HG03558 (cell line): ENCODE data around the gene ST6GAL1.
"Not testable (repeated sequence)": the region's sequence is repeated elsewhere in the genome, so short reads cannot be mapped to it uniquely, and the experiment has no call there.

Experiments used
- ATAC-seq: cut with Tn5 transposase; IDR thresholded peaks from one replicate; pipeline ENCODE4 v1.9.1; 2021; ENCODE audit warnings: moderate number of reproducible peaks; ENCODE audit not compliant: unreplicated experiment; ENCODE audit errors: extremely low read depth

The ST6GAL1 gene

DNA sequence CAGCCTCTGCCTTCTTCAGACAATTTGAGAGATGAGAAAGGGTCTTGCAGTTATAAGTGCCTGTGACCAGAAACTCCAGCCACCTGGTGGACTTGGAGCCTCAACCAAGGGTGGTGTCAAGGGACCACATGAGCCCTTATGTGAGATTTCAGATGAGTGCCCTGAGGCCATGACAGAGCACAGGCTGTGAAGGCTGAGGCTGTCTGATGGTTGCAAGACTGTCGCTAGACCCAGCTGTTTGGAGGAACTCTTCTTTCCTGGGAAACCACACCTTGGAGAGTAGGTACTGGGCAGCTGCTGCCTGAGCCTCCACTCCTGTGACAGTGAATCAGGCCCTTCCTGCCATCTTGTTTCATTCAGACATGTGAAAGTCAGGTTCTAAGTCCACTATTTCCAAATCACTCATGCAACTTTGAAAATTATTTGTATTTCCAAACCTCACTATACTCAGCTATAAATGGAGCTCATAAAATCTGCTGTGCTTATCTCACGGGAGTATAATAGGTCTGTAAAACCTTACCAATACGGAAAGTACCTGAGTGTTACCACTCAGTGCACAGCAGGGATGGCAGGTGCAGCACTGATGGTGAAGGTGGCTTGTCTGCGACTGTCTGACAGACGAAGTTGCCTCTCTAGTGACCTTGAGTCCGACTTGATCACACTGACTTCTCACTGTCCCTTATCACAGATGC lies 109.5 kb downstream of the ST6GAL1 start:
- no peak for ATAC-seq

DNA sequence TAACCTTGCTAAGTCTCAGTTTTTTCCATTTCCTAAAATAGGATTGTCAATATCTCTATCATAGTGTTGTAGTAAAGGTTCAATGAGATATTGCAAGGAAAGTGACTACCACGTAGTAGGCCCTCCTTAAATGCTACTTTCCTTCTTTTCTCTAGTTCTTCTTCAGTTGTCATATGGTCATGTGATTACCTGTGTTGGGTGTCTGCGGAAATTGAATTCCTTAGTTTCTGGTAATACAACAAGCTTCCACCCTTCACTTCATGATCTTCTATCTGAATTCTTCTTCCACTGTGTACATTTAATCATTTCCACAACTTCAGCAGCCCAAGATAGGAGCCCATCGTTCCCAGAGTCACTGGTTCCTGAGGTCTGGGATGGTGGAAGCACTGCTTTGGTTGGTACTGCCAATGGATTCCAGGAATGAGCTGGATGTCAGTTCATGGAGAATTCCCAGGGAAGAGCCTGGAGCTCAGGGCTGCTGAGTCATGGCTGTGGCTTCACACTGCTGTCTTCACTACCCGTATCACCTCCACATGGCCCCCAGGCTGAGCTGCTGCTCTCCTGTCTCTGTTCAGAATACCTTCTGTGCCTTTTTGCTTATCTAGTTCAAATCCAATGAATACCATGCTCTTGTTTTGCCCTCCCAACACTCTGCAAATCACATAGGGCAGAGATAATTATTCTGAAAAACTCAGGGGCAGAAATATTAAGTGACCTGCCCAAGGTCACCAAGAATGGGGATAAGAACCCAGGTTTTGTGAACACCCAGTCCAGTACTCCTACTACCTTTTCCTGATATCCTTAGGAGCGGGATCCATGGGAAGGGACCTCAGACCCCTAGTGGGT lies 110.4 kb downstream of the ST6GAL1 start:
- no peak for ATAC-seq

DNA sequence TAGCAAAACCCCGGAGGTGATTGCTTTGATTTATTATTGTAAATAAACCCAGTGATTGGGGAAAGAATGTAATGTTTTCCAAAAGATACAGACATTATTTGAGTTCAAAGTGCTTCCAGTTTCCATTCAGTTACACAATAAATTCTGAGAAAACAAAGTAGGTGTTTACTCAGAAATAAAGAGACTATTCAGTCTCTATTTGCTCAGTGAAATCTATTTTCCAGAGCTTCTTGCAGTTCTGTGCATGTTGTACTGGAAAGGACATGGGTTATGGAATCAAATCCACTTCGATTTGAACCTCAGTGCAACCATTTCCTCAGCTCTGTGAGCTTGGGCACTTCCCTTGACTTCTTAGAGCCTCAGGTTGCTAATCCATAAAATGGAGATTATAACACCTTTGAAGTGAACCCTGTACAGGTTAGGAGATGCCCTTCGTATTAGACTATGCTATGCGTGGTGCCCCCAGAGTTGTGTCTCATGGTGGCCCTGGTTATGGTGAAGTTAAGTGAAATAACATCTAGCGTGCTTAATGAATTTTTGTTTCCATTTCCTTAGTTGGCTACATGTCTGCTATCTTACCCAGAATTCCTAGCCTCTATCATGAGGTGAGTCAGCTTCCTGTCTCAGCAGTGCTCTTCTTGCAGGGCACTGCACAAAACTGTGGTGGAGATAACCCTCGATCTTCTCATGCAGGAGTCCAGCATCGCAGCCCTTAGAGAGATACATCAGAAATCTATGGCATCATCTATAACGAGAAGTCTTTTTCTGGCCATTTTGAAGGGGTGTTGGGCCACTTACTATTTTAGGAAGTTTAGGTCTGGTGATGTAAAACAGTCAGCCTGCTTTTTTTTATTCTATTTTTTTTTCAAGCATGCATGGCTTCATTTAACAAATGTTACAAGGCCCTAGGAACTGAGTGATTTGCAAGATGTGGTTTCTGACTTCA lies 111.3 kb downstream of the ST6GAL1 start:
- ATAC-seq, result peak; percentile 33

DNA sequence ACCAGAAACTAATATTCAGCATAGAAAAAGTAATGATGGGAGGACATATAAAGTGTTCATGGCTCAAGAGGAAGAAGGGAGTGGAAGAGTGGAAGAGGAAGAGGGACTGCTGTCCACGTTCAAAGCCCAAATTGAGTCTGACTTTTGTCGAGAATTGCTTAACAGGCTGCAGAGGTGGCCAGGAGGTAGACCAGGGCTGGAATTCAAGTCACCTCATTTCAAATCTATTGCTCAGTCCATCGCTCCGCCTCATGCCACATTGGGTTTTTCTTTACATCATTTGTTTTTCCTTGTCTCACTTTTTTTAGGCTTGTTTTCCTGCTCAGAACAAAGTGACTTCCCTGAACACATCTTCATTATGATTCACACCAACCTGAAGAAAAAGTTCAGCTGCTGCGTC lies 112.0 kb downstream of the ST6GAL1 start:
- no peak for ATAC-seq

DNA sequence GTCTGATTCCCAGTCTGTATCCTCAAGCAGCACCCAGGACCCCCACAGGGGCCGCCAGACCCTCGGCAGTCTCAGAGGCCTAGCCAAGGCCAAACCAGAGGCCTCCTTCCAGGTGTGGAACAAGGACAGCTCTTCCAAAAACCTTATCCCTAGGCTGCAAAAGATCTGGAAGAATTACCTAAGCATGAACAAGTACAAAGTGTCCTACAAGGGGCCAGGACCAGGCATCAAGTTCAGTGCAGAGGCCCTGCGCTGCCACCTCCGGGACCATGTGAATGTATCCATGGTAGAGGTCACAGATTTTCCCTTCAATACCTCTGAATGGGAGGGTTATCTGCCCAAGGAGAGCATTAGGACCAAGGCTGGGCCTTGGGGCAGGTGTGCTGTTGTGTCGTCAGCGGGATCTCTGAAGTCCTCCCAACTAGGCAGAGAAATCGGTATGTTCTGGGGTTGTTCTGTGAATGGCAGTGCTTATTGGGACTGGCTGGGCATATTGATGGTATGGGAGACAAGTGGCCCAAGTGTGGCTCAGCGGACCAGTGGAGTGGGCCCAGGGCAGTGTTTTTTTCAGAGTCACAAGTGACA lies 112.6 kb downstream of the ST6GAL1 start:
- no peak for ATAC-seq

DNA sequence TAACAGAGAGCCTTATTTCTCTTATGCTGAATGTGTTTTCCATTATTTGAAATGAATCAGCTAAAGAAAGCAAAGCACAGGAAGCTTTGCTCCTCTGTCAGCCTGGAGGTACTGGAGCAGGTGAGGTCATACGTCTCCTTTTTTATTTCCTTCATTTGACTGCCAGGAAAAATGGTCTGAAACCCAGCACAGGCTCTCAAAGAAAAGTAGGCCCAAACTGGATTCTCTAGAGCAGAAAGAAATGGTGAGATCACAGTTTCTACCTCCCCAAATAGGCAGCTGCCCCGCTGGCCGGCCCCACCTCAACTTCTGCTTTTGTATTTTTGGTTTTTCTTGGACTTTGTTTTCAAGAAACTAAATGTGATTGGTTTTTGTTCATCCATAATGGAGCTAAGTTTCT lies 113.9 kb downstream of the ST6GAL1 start:
- ATAC-seq, result peak; percentile 39

DNA sequence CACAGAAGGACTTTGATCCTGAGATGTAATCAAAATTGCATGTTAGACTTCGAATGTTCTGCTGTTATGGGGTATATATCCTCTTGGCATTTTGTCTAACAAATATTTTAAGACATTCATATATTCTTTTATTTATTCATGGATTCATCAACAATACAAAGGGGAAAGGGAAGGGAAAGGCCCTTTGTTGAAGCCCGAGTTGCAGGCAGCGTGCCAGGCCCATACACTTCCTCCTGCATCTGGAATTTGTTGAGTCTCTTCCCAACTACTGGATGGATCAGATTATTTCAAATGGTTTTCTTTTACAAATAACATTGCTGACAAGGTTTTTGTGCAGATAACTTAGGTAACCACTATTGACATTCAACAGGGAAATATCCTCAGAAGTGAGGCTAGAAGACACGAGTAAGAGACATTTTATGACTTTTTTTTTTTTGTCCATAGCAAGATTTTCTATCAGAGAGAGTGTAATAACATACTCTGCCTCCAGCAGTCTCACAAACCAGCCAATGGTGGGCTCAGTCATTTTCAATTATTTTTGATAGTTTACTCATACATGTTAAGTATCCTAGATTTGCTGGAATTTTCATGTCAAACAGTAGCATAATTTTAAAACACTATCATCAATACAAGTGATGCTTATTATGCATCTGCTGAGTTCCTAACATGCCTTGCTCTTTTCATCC lies 114.7 kb downstream of the ST6GAL1 start:
- no peak for ATAC-seq

DNA sequence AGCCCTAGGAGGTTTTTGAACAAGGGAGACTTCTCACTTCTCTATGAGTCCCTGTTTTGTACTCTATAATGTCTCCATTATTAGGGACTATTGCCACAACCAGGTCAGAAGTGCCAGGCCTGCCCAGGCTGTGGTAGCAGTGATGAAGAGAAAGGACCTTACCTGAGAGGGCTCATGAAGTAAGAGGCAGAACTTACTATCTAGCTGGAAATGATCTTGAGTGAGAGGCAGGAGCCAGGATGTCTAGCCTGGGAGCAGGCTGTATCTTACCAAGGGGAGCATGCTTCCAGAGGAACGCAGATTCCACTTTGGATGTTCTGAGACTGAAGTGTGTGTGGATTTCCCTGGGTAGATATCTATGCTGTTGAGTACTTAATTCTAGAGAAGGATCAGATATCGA lies 115.7 kb downstream of the ST6GAL1 start:
- no peak for ATAC-seq

DNA sequence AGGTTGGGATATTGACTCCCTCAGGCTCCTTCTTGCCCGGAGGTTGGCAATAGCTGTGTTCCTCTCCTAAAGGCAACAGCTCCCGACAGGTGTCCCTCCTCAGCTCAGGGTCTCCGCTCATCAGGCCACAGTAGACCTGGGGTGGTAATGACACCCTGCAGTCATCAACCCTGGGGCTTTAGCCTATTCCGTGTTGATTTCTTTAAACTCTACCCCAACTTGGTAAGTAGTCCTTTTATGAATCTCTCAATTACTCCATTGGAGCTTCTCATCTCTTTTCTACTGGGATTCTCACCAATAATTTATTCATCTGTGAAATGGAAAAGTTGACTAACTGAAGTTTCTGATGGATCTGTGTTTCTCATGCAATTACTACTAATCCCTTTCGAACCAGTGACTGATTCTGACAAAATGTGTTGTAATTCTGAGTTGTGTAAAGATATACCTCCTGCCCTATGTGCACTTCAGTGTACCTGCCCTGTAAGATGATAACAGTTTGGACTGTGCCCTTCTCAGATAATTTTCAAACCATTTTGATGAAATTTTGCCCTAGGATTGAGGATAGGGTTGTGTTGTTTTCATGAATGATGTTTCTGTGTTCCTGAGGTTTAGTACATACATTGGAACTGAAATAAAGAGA lies 119.3 kb downstream of the ST6GAL1 start:
- no peak for ATAC-seq

DNA sequence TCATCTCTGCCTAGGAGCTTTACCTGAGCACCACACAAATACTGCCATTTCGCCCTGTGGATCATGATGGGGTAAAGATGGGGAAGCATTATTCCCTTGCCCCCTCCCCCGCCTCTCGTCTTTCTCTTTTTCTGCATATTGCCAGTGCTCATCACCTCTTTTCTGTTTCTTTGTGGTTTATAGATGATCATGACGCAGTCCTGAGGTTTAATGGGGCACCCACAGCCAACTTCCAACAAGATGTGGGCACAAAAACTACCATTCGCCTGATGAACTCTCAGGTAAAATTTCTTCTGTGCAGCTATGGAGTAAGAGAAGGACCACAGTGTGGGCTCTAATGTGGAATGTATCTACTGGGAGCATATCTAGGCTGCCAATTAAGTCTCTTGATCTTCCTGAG lies 120.7 kb downstream of the ST6GAL1 start:
- ATAC-seq, result no peak

DNA sequence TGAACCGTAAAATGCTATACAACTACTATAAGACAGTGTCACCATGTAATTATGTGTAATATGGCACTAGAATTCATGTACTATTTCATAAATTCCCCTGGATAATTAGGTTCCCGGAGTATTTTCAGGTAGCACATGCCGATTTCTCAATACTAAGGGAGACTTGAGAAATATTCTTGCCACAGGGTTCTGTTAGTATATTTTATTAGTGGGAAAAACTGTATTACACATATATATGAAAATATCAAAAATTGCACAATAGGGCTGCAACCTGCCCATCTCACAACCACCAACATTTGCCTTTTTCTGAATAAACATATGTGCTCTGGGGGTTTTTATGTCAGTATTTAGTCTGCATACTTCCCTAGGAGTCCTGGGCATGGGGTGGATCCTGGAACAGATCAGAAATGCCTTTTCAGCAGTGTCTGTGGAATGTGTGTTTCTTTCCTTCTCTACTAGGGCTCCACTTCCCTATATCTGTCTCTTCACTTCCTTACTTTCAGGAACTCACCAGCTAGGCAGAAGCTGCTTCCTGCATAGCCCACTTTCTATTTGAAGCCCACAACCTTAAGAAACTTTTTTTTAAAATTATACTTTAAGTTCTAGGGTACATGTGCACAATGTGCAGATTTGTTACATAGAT lies 121.5 kb downstream of the ST6GAL1 start:
- no peak for ATAC-seq

DNA sequence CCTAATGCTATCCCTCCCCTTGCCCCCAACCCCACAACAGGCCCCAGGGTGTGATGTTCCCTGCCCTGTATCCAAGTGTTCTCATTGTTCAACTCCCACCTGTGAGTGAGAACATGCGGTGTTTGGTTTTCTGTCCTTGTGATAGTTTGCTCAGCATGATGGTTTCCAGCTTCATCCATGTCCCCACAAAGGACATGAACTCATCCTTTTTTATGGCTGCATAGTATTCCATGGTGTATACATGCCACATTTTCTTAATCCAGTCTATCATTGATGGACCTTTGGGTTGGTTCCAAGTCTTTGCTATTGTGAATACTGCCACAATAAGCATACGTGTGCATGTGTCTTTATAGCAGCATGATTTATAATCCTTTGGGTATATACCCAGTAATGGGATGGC lies 122.1 kb downstream of the ST6GAL1 start:
- not testable (repeated sequence) for ATAC-seq

DNA sequence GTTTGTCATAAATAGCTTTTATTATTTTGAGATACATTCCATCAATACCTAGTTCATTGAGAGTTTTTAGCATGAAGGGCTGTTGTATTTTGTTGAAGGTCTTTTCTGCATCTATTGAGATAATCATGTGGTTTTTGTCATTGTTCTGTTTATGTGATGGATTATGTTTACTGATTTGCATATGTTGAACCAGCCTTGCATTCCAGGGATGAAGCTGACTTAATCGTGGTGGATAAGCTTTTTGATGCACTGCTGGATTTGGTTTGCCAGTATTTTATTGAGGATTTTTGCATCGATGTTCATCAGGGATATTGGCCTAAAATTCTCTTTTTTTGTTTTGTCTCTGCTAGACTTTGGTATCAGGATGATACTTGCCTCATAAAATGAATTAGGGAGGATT lies 124.1 kb downstream of the ST6GAL1 start:
- not testable (repeated sequence) for ATAC-seq

DNA sequence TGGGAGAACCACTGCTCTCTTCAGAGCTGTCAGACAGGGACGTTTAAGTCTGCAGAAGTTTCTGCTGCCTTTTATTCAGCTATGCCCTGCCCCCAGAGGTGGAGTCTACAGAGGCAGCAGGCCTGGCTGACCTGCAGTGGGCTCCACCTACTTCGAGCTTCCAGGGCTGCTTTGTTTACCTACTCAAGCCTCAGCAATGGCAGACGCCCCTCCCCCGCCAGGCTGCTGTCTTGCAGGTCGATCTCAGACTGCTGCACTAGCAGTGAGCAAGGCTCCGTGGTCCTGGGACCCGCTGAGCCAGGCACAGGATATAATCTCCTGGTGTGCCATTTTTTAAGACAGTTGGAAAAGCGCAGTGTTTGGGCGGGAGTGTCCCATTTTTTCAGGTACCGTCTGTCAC lies 127.5 kb downstream of the ST6GAL1 start:
- not testable (repeated sequence) for ATAC-seq

DNA sequence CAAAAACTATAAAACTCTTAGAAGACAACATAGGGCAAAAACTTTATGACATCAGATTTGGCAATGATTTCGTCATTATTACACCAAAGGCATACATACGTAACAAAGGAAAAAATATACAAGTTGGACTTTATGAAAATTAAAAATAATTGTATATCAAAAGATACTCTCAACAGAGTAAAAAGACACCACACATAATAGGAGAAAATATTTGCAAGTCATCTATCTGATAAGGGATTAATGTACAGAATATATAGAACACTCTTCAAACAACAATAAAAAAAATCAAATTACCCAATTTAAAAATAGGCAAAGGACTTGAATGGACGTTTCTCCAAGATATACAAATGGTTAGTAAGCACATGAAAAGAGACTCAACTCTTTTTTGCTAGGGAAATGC lies 131.4 kb downstream of the ST6GAL1 start:
- ATAC-seq, result no peak

DNA sequence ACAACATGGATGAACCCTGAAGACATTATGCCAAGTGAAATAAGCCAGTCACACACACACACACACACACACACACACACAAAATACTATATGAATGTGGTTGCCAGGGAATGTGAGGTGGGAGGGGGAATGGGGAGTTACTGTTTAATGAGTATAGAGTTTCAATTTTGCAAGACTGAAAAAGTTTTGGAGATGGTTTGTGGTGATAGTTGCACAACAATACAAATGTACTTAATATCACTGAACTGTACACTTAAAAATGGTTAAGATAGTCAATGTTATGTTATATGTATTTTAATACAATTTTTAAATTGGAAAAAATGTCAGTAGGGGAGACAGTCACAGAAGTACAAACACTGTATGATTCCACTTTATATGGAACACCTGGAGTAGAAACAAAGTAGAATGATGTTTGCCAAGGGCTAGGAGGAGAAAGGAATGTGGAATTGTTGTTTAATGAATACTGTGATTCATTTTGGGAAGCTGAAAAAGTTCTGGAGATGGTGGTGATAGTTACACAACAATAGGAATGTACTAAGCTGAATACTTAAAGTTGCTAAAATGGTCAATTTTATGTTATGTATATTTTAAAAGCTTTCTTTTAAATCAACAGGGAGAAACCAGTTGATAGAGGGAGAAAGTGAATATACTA lies 132.3 kb downstream of the ST6GAL1 start:
- no peak for ATAC-seq

DNA sequence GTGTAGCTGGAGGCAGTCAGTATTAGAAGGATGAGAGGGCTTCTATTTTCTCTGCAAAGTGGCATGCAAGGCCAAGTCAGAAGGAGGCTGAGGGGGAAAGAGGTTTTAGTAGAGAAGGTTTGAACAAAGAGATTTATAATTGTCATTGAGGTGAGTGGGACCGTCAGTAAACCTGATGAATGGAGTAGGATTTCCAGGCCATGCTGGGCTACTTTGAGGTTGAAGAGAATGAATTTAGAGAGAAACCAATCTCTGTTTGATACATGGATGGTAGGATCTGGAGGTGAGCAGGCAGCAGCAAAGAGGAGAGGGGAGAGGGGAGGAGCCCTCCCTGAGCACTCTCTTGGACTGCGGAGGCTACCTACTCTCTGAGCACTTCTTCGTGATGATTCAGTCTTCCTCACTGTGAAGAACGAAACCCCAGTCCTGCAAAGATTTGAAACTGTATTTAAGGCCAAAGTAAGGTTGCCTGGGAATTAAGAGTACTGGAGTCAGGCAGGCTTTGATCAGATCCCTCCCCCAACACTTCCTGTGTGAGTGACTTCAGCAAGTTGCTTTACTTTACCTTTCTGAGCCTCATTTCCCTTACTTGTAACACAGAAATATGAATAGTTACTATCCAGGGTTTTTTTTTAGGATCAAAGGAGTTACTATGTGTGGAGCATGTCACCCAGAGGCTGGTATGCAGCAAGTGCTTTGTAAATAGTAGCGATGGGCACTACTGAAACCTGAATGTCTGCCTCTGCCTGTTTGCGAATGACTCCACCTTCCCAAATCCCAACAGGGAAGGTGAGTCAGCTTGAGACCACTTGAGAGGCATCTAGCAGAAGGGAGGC lies 133.2 kb downstream of the ST6GAL1 start:
- ATAC-seq, result no peak
